Cardiac fibroblast (primary cell): Measurements from ENCODE around the gene TEAD4.

Experiments
- DNase-seq, 2 donors: peaks; one replicate each; pipeline versions ENCODE4 v3.0.0 to v3.0.0-alpha.2; 2010; ENCODE audit warnings: low read depth in 2 of 2
- H3K4me3 ChIP-seq, 2 donors: replicated peaks in 1 of 2; 1 replicate in 1 of 2; 2 replicates in 1 of 2; pipeline ENCODE4 v1.5.1; 2011; ENCODE audit warnings: low read depth in 2 of 2, low read length in 2 of 2, mild to moderate bottlenecking in 2 of 2, moderate library complexity in 1 of 2
- CTCF ChIP-seq: IDR thresholded peaks from one replicate; pipeline ENCODE4 v1.5.1; 2011; ENCODE audit warnings: low read depth, mild to moderate bottlenecking, low read length, inconsistent platforms

Gene TEAD4

GRCh38 chr12:3032770-3033538, 73.8 kb downstream of the TEAD4 start:
- DNase-seq, result no peak
- H3K4me3 ChIP-seq, result no peak overlapping the region
- TF ChIP-seq CTCF, result no peak

GRCh38 chr12:3033539-3033867, 74.3 kb downstream of the TEAD4 start:
- no peak for DNase-seq
- TF ChIP-seq CTCF, result no peak
- H3K4me3 ChIP-seq, result no peak overlapping the region

- TF ChIP-seq CTCF, result peak; percentile 91
- peak; percentile 77 to 80 for DNase-seq
- no peak overlapping the region for H3K4me3 ChIP-seq
Observed at GRCh38 chr12:3034067-3034750, 75.0 kb downstream of the TEAD4 start.

GRCh38 chr12:3035171-3035570, 76.0 kb downstream of the TEAD4 start:
- DNase-seq, result peak; percentile 29 to 43
- no peak overlapping the region for H3K4me3 ChIP-seq
- TF ChIP-seq CTCF, result no peak

GRCh38 chr12:3035815-3036702, 76.9 kb downstream of the TEAD4 start:
- DNase-seq, result peak; percentile 37 to 39
- TF ChIP-seq CTCF, result peak; percentile 51
- no peak overlapping the region for H3K4me3 ChIP-seq

- H3K4me3 ChIP-seq, result no peak overlapping the region
- DNase-seq, result no peak
- no peak for TF ChIP-seq CTCF
Observed at GRCh38 chr12:3036901-3037600, 77.9 kb downstream of the TEAD4 start.
